Epithelial cell of proximal tubule (primary cell): ENCODE measurements around the gene CX3CL1. TPM values are rescaled to one million over a fixed set of nuclear protein-coding genes. Genes with fewer than 3 reads are reported as not detected.

ENCODE experiments used
- DNase-seq: peaks from one replicate; pipeline ENCODE4 v3.0.0-alpha.2; 2011; ENCODE audit warnings: low read depth
- H3K4me3 ChIP-seq: 2 replicates; pipeline ENCODE4 v1.5.1; 2011; ENCODE audit warnings: low read depth, mild to moderate bottlenecking, low read length
- total RNA-seq: library from RNA; depleted of rRNA; stranded (reverse); fragments of >200 nt; gene quantifications from 2 replicates; pipeline ENCODE4 v1.2.3, GENCODE V29; 2015
- TF ChIP-seq, protein P1 (sequence below): conservative IDR thresholded peaks from 2 replicates; pipeline ENCODE4 v1.5.1; 2012; ENCODE audit warnings: low read depth, mild to moderate bottlenecking, low read length

The CX3CL1 gene
- total RNA-seq, 1 donor from 2014 or later = 13.5 TPM

GRCh38 chr16:57383276-57384247 is 11.3 kb downstream of the CX3CL1 start:
- DNase-seq = no peak
- TF ChIP-seq, protein P1, sequence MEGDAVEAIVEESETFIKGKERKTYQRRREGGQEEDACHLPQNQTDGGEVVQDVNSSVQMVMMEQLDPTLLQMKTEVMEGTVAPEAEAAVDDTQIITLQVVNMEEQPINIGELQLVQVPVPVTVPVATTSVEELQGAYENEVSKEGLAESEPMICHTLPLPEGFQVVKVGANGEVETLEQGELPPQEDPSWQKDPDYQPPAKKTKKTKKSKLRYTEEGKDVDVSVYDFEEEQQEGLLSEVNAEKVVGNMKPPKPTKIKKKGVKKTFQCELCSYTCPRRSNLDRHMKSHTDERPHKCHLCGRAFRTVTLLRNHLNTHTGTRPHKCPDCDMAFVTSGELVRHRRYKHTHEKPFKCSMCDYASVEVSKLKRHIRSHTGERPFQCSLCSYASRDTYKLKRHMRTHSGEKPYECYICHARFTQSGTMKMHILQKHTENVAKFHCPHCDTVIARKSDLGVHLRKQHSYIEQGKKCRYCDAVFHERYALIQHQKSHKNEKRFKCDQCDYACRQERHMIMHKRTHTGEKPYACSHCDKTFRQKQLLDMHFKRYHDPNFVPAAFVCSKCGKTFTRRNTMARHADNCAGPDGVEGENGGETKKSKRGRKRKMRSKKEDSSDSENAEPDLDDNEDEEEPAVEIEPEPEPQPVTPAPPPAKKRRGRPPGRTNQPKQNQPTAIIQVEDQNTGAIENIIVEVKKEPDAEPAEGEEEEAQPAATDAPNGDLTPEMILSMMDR = no peak
- no peak overlapping the region for H3K4me3 ChIP-seq

GRCh38 chr16:57384248-57385070 is 12.2 kb downstream of the CX3CL1 start:
- H3K4me3 ChIP-seq = no peak overlapping the region
- no peak for DNase-seq
- TF ChIP-seq, protein P1 = no peak

DNA sequence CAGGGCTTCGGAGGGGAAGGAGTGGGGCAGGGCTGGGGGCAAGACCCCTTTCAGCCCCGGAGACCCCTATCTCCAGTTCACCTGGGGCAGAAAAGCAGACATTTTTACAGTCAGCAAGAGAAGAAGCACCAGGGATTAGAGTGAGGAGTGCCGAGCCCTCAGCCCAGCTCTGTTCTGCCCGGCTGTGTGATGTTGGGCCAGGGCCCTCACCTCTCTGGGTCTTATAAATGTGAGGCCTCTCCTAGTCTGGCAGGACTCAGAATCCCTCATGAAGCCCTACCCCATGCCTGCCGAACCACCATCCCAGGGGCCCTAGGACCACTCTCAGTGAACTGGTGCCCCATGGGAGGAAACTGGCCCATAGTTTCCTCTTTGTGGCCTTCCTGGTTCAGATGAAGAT is 12.8 kb downstream of the CX3CL1 start:
- DNase-seq = no peak
- TF ChIP-seq, protein P1 = no peak
- no peak overlapping the region for H3K4me3 ChIP-seq

- no peak for DNase-seq
- TF ChIP-seq, protein P1 = no peak
- no peak overlapping the region for H3K4me3 ChIP-seq
Measured at GRCh38 chr16:57386381-57386951, 14.2 kb downstream of the CX3CL1 start.

DNA sequence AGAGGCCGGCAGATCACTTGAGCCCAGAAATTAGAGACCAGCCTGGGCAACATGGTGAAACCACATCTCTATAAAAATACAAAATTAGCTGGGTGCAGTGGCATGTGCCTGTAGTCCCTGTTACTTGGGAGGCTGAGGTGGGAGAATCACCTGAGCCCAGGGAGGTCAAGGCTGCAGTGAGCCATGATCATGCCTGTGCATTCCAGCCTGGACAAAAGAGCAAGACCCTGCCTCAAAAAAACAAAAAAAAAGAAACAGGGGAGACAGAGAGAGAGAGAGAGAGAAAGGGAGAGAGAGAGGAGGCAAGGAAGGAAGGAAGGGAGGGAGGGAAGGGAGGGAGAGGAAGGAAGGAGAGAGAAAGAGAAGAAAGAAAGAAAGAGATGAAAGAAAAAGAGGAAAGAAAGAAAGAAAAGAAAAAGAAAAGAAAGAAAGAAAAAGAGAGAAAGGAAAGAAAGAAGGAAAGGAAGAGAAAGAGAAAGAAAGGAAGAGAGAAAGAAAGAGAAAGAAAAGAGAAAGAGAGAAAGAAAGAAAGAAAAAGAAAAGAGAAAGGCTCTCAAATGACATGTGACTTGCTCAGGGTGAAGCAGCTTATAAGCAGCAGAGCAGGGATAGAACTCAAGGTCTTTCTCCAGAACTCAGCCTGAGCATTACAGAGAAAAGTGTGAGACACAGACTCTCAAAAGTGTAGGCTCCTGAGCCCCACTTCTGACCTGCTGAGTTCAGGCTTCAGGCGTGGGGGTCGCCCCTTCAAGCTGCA is 15.5 kb downstream of the CX3CL1 start:
- no peak for DNase-seq
- H3K4me3 ChIP-seq = no peak overlapping the region
- TF ChIP-seq, protein P1 = no peak

GRCh38 chr16:57388359-57389086 is 16.2 kb downstream of the CX3CL1 start:
- DNase-seq = no peak
- no peak overlapping the region for H3K4me3 ChIP-seq
- TF ChIP-seq, protein P1 = no peak
